Measurements from ENCODE around the gene HEXB. TPM values are rescaled to one million over a fixed set of nuclear protein-coding genes. Genes with fewer than 3 reads are reported as not detected.

HEXB gene
- total RNA-seq, 4 donors from 2014 or later: 101 to 128 (median 113) TPM

GRCh38 chr5:74679966-74680365 is 5.1 kb upstream of the HEXB start:
- H3K36me3 ChIP-seq: no peaks in the 10 kb centered on the region
- H3K4me1 ChIP-seq: no peaks in the 10 kb centered on the region
- no peaks in the 10 kb centered on the region for H3K27me3 ChIP-seq
- H3K4me3 ChIP-seq: no peak overlapping the region
- no peaks in the 10 kb centered on the region for H3K9me3 ChIP-seq
- no peak for DNase-seq (ENCODE audit: extremely low spot score)
- intact Hi-C loops (cut with DNase I): loop anchor here (10.0 kb wide), 1 partner anchor 375 kb away; the partner anchor contains the start of gene GCNT4
- no peak for TF ChIP-seq POLR2A (IDR thresholded peaks at IDR 0.05; ENCODE audit: low read depth)
- no peak for TF ChIP-seq CTCF (IDR thresholded peaks at IDR 0.05)
- no peak for TF ChIP-seq EP300 (IDR thresholded peaks at IDR 0.05)
- 75% methylated on average over 4 of the region's 4 CpGs for WGBS
- H3K27ac ChIP-seq (replicated peaks in 1 of 4): no peak overlapping the region

- H3K36me3 ChIP-seq: peaks cover 0 to 21% (median 12%) of the 10 kb centered on the region in 4 donors
- 54% methylated on average over 10 of the region's 10 CpGs for WGBS
- peaks cover 19 to 23% (median 19%) of the 10 kb centered on the region in 4 donors for H3K4me1 ChIP-seq
- H3K9me3 ChIP-seq: no peaks in the 10 kb centered on the region
- H3K4me3 ChIP-seq: peak overlapping the region; percentile 71 to 95 (median 79)
- H3K27ac ChIP-seq (replicated peaks in 1 of 4): peak overlapping the region; percentile 84 to 91 (median 86)
- no peak for TF ChIP-seq POLR2AphosphoS5 (IDR thresholded peaks at IDR 0.05)
- TF ChIP-seq POLR2A (IDR thresholded peaks at IDR 0.05; ENCODE audit: low read depth): no peak
- TF ChIP-seq EP300 (IDR thresholded peaks at IDR 0.05): no peak
- no peak for TF ChIP-seq CTCF (IDR thresholded peaks at IDR 0.05)
- H3K27me3 ChIP-seq: no peaks in the 10 kb centered on the region
- no peak for DNase-seq (ENCODE audit: extremely low spot score)
- intact Hi-C loops (cut with DNase I): no loop called here
These were observed 1.1 kb downstream of the HEXB start for GRCh38 chr5:74685979-74686631.

GRCh38 chr5:74686962-74687751 is 2.1 kb downstream of the HEXB start:
- Histone ChIP-seq H3K4me1 (peaks cover 19 to 23% (median 19%) of the 10 kb centered on the region in 4 donors), H3K4me3 (no peak overlapping the region), H3K9me3 (no peaks in the 10 kb centered on the region), H3K27me3 (no peaks in the 10 kb centered on the region), H3K36me3 (peaks cover 0 to 32% (median 21%) of the 10 kb centered on the region in 4 donors), H3K27ac (replicated peaks in 1 of 4) (peak overlapping the region in 1 of 4 donors; percentile 91)
- TF ChIP-seq POLR2AphosphoS5 (IDR thresholded peaks at IDR 0.05) (no peak), CTCF (IDR thresholded peaks at IDR 0.05) (no peak), EP300 (IDR thresholded peaks at IDR 0.05) (no peak), POLR2A (IDR thresholded peaks at IDR 0.05; ENCODE audit: low read depth) (no peak)
- 84% methylated on average over 5 of the region's 5 CpGs for WGBS
- DNase-seq (ENCODE audit: extremely low spot score): no peak
- intact Hi-C loops (cut with DNase I): no loop called here

DNA sequence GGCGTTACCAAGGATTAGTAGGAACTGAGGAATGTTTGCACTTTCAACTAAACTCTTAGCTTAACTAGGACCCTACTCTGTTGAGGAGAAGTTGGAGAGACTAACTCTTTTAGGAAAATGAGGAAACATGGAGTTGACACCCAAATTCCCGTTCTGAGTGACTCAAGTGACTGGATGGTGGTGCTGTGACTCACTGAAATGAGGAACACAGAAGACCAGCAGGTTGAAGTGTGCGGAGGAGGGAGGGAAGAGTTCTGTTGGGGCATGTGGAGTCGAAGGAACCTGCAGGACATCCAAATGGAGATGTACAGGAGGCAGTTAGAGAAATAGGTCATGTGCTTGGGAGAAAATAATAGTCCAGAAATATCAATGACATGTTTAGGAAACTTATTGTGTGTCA is 8.2 kb downstream of the HEXB start:
- WGBS: 92% methylated on average over 4 of the region's 4 CpGs
- Histone ChIP-seq H3K27me3 (no peaks in the 10 kb centered on the region), H3K9me3 (no peaks in the 10 kb centered on the region), H3K36me3 (peaks cover 27 to 91% (median 66%) of the 10 kb centered on the region in 4 donors), H3K27ac (replicated peaks in 1 of 4) (no peak overlapping the region), H3K4me3 (no peak overlapping the region), H3K4me1 (no peaks in the 10 kb centered on the region)
- intact Hi-C loops (cut with DNase I): no loop called here
- TF ChIP-seq EP300 (IDR thresholded peaks at IDR 0.05): no peak
- no peak for TF ChIP-seq CTCF (IDR thresholded peaks at IDR 0.05)
- TF ChIP-seq POLR2A (IDR thresholded peaks at IDR 0.05; ENCODE audit: low read depth): no peak
- TF ChIP-seq POLR2AphosphoS5 (IDR thresholded peaks at IDR 0.05): no peak
- no peak for DNase-seq (ENCODE audit: extremely low spot score)

Measured in esophagus muscularis mucosa (tissue), 4 donors.